Fibroblast of pulmonary artery (primary cell): ENCODE results near the gene GNPNAT1.

Source experiments
- DNase-seq: peaks from one replicate; pipeline ENCODE4 v3.0.0-alpha.2; 2010; ENCODE audit warnings: low read depth
- H3K4me3 ChIP-seq: replicated peaks from 2 replicates; pipeline ENCODE4 v1.5.1; 2011; ENCODE audit warnings: low read depth, mild to moderate bottlenecking, control low read depth, low read length, moderate library complexity
- TF ChIP-seq, protein P1 (sequence below): IDR thresholded peaks from 2 replicates; pipeline ENCODE4 v1.5.1; 2011; ENCODE audit warnings: mild to moderate bottlenecking, control low read depth, low read length, inconsistent platforms; ENCODE audit errors: missing control alignments

GNPNAT1 gene

DNA sequence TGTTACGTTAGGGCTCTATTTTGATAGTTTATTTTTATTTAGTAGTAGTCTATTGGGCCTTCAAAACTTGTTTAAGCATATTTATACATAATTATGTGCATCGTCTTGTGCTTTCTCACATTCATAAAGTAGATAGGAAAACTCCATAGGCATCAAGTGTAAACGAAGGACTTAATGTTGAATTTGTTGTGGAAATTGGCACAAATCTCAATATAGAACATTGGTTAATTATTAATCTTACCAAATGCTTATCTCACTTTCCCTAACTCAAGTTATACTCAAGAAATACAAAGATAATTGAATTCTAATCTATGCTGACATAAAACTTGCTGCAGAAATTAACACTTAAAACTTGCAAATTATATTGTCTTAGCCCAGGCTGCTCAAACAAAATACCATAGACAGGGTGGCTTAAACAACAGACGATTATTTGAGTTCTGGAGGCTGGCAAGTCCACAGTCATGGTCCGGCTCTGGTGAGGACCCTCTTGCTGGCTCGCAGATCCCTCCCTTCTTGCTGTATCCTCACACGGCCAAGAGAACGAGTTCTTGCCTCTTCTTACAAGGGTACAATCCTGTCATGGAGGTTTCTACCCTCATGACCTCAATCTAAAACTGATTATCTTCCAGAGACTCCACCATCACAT is 42.6 kb downstream of the GNPNAT1 start:
- H3K4me3 ChIP-seq: no peak overlapping the region
- no peak for DNase-seq
- TF ChIP-seq, protein P1, sequence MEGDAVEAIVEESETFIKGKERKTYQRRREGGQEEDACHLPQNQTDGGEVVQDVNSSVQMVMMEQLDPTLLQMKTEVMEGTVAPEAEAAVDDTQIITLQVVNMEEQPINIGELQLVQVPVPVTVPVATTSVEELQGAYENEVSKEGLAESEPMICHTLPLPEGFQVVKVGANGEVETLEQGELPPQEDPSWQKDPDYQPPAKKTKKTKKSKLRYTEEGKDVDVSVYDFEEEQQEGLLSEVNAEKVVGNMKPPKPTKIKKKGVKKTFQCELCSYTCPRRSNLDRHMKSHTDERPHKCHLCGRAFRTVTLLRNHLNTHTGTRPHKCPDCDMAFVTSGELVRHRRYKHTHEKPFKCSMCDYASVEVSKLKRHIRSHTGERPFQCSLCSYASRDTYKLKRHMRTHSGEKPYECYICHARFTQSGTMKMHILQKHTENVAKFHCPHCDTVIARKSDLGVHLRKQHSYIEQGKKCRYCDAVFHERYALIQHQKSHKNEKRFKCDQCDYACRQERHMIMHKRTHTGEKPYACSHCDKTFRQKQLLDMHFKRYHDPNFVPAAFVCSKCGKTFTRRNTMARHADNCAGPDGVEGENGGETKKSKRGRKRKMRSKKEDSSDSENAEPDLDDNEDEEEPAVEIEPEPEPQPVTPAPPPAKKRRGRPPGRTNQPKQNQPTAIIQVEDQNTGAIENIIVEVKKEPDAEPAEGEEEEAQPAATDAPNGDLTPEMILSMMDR: no peak

DNA sequence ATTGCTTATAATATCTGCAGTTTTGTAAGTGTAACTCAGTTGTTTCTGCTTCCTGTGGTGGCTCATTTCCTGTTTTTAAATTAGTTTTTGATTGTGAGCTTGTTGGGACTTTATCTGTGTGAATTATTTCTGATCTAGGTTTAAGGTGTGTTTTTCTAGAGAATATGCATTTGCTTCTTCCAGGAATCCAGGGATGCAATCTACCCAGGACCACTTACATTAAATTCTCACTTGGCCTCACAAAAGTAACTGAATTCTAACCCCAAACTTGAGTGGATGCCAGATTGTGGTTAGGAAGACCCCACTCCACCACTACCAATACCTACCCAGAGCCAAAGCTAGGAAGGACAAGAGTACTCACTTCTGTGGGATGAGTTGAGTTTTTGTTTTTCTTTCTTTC is 49.5 kb downstream of the GNPNAT1 start:
- TF ChIP-seq, protein P1: no peak

DNA sequence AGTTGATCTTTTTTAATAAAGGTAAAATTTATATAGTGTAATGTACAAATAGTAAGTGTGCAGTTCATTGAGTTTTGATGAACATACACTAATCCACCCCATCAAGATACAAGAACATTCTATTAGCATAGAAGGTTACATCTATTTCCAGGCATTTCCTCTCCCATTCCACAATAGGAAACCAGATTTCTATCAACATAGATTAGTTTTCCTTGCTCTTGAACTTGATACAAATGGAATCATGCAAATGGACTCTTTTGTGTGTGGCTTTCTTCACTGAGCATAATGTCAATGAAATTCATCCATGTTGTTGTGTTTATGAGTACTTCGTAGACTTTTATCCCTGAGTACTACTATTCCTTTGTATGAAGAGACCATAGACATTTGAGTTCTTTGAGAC is 50.7 kb downstream of the GNPNAT1 start:
- no peak overlapping the region for H3K4me3 ChIP-seq
- peak; percentile 10 for DNase-seq
- TF ChIP-seq, protein P1: no peak

More for the DNA sequence above, 49.5 kb downstream of the GNPNAT1 start:
- no peak overlapping the region for H3K4me3 ChIP-seq
- no peak for DNase-seq

DNA sequence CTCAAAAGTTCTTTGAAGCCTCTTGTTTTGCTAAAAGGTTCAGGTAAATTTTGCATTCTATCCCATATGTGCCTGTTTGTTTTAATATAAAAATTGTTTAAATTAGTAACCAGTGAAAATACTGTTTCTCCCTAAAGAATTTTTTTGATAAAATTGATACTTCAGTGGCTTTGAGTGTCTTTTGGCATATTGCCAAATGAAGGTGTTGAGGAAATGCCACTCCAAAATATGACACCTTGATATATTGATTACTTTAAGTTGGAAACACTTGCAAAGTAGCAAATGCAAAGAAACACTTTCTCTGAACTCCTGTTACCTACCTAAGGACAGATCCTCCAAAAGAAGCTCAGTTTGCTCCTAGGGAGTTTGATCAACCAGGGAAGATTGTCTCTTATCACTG is 53.0 kb downstream of the GNPNAT1 start:
- TF ChIP-seq, protein P1: no peak
- H3K4me3 ChIP-seq: no peak overlapping the region
- no peak for DNase-seq

DNA sequence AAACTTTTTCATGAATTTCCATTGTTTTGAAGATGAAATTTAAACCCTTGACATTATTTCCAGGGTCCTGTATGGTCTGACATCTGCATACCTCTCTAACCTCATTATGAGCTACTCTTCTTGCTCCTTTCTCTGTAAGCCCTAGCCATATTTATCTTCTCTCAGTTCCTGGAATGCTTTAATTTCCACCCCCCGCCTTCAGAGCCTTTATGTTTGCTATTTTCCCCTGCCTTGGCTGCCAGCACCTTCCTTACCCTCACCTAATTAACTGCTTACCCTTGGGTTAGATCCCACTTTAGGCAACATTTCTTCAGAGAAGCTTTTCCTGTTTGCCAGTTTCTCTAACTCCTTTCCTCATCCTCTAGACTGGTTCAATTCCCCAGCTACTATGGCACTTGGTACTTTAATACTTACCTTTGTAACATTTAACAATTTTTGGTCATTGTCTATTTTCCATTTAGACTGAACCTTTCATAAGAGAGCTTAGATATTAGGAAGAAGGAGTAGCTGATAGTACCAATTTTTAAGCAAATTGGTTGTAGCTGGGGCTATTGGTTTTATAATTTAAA is 55.4 kb downstream of the GNPNAT1 start:
- H3K4me3 ChIP-seq: no peak overlapping the region
- TF ChIP-seq, protein P1: no peak
- no peak for DNase-seq

DNA sequence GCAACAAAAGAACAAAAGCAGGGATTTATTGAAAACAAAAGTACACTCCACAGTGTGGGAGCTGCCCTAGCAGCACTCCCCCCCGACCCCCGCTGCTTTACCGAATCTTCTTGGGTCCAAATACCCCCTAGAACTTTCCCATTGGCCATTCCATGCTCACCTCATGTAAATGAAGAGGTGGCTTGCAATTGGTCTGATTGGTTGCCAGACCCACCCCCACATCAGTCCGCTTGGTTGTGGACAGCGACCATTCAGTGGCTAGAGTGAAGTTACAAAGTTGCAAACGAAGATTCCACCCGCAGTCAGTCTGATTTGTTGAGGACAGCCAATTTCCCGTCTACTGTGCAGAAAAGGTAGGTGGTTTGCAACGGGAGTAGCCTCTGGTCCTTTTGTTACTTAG is 57.6 kb downstream of the GNPNAT1 start:
- H3K4me3 ChIP-seq: no peak overlapping the region

More for the DNA sequence above, 57.6 kb downstream of the GNPNAT1 start:
- TF ChIP-seq, protein P1: no peak
- DNase-seq: no peak
